OCI-LY3 (cell line): ENCODE results near the gene SUN5.

Source experiments
- H2AFZ ChIP-seq: fragments of 200-600, 300-600 bp; shearing (Covaris generic); 2 replicates; pipeline ENCODE4 v1.6.0; 2014; ENCODE audit warnings: antibody characterized with exemption, low read depth, low read length
- H3K27ac ChIP-seq: fragments of 200-600, 300-600 bp; sonication (generic); 2 replicates; pipeline ENCODE4 v1.5.1; 2014; ENCODE audit warnings: mild to moderate bottlenecking, low read length, moderate library complexity, mixed read lengths
- H3K27me3 ChIP-seq: fragments of 200-600, 300-600 bp; sonication (generic); 2 replicates; pipeline ENCODE4 v1.6.1; 2014; ENCODE audit warnings: low read depth, low read length, mixed read lengths
- H3K36me3 ChIP-seq: fragments of 200-600, 300-600 bp; sonication (generic); replicated peaks from 2 replicates; pipeline ENCODE3; 2014; ENCODE audit warnings: low read depth, low read length, mixed read lengths
- H3K4me1 ChIP-seq: fragments of 300-600, 200-600 bp; sonication (generic); 2 replicates; pipeline ENCODE4 v1.6.1; 2014; ENCODE audit warnings: low read length, mixed read lengths
- H3K4me2 ChIP-seq: fragments of 200-600, 300-600 bp; sonication (generic); 2 replicates; pipeline ENCODE4 v1.6.1; 2014; ENCODE audit warnings: low read length, mixed read lengths
- H3K4me3 ChIP-seq: fragments of 300-600, 200-600 bp; sonication (generic); 2 replicates; pipeline ENCODE4 v1.5.1; 2014; ENCODE audit warnings: antibody characterized with exemption, mild to moderate bottlenecking, low read length, moderate library complexity
- H3K79me2 ChIP-seq: fragments of 300-600, 200-600 bp; shearing (Covaris generic); 2 replicates; pipeline ENCODE4 v1.6.1; 2014; ENCODE audit warnings: mild to moderate bottlenecking, low read length, mixed read lengths
- H3K9ac ChIP-seq: fragments of 300-600, 200-600 bp; shearing (Covaris generic); 2 replicates; pipeline ENCODE4 v1.6.0; 2014; ENCODE audit warnings: mild to moderate bottlenecking, low read length, moderate library complexity
- H3K9me3 ChIP-seq: fragments of 200-600, 300-600 bp; shearing (Covaris generic); 2 replicates; pipeline ENCODE4 v1.6.1; 2014; ENCODE audit warnings: low read length, mixed read lengths; ENCODE audit not compliant: insufficient read depth
- H4K20me1 ChIP-seq: fragments of 200-600, 300-600 bp; sonication (generic); 2 replicates; pipeline ENCODE4 v1.6.1; 2016; ENCODE audit warnings: low read length, mixed read lengths; ENCODE audit not compliant: insufficient read depth
- EZH2phosphoT487 ChIP-seq: fragments of 200-600 bp; shearing (Covaris generic); IDR thresholded peaks from 2 replicates; pipeline ENCODE4 v1.6.1; 2018; ENCODE audit warnings: antibody characterized with exemption, mixed run types, low read depth
- TF ChIP-seq, protein P1 (sequence below): fragments of 200-600, 300-600 bp; sonication (generic); IDR thresholded peaks from 2 replicates; pipeline ENCODE4 v1.5.1; 2014; ENCODE audit warnings: antibody characterized with exemption, low read length, low read depth

SUN5 gene

GRCh38 chr20:33016581-33017109 lies 12.4 kb upstream of the SUN5 start:
- H3K9ac ChIP-seq = no peak overlapping the region
- H4K20me1 ChIP-seq = no peaks in the 10 kb centered on the region
- H2AFZ ChIP-seq = no peak overlapping the region
- peaks cover 15% of the 10 kb centered on the region for H3K27me3 ChIP-seq
- H3K9me3 ChIP-seq = no peaks in the 10 kb centered on the region
- no peaks in the 10 kb centered on the region for H3K79me2 ChIP-seq
- no peak overlapping the region for H3K4me2 ChIP-seq
- H3K27ac ChIP-seq = no peak overlapping the region
- no peak overlapping the region for H3K4me3 ChIP-seq
- peaks cover 8% of the 10 kb centered on the region for H3K4me1 ChIP-seq
- no peaks in the 10 kb centered on the region for H3K36me3 ChIP-seq
- no peak for TF ChIP-seq EZH2phosphoT487
- TF ChIP-seq, protein P1, sequence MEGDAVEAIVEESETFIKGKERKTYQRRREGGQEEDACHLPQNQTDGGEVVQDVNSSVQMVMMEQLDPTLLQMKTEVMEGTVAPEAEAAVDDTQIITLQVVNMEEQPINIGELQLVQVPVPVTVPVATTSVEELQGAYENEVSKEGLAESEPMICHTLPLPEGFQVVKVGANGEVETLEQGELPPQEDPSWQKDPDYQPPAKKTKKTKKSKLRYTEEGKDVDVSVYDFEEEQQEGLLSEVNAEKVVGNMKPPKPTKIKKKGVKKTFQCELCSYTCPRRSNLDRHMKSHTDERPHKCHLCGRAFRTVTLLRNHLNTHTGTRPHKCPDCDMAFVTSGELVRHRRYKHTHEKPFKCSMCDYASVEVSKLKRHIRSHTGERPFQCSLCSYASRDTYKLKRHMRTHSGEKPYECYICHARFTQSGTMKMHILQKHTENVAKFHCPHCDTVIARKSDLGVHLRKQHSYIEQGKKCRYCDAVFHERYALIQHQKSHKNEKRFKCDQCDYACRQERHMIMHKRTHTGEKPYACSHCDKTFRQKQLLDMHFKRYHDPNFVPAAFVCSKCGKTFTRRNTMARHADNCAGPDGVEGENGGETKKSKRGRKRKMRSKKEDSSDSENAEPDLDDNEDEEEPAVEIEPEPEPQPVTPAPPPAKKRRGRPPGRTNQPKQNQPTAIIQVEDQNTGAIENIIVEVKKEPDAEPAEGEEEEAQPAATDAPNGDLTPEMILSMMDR = no peak

DNA sequence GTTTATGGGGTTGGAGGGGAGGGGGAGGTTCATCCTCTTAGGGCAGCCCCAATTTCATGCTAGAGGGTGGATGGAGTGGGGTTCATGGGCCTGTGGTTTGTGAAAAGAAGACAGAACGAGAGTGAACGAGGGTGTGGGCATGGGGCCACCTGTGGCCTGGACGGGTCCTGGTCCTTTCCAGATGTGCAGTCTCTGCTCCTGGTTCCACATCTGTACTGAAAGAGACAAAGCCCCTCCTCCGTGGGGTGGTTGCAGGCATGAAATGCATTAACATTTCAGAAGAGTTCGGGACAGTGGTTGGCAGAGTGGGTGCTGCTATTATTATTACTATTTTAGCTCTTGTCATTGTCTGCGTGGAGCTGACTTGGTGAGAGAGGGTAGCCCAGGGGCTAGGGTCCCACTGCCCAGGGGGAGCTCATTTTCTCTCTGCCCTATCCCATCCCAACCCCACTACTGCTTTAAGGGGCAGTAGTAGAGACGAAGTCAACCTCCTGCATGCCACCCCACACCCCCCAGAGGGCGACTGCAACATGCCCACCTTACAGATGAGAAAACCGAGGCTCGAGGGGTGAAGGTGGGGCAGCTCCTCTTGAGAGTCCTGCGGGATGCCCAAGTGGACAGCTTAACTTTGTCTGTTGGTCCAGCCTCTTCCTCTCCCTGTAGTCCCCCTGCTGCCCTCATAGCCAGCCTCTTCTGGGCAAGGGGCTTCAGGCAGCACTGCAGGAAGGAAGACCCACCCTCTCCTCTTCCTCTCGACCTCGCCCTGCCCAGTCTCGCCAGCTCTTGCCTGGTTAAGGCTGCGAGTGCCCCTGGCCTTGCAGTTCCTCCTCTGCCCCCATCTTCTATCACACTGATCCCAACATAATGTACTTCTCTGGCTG lies 11.7 kb upstream of the SUN5 start:
- H3K36me3 ChIP-seq = no peaks in the 10 kb centered on the region
- TF ChIP-seq, protein P1 = no peak
- no peak for TF ChIP-seq EZH2phosphoT487
- H3K27me3 ChIP-seq = peaks cover 20% of the 10 kb centered on the region

DNA sequence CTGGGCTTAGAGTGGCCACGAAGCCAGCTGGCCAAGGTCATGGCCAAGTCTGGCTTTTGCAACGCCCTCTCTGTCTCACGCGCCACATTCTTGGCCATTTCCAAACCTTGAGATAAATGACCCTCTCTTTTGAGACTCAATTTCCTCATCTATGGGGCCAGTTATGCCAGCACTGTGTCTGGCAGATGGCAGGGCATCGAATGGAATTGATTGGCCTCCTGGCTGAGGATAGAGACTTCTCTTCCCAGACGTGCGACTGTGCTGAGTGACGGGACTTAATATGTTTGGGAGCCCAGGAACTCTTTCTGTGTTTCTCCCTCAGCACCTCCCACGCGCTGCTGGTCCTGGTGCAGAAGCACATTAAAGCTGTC lies 10.9 kb upstream of the SUN5 start:
- TF ChIP-seq, protein P1 = no peak
- no peak for TF ChIP-seq EZH2phosphoT487
- H3K4me1 ChIP-seq = no peaks in the 10 kb centered on the region
- peaks cover 21% of the 10 kb centered on the region for H3K27me3 ChIP-seq
- H3K4me2 ChIP-seq = no peak overlapping the region
- no peak overlapping the region for H3K9ac ChIP-seq
- no peak overlapping the region for H3K4me3 ChIP-seq
- no peaks in the 10 kb centered on the region for H4K20me1 ChIP-seq
- H3K79me2 ChIP-seq = no peaks in the 10 kb centered on the region
- no peak overlapping the region for H3K27ac ChIP-seq
- H3K9me3 ChIP-seq = no peaks in the 10 kb centered on the region
- no peak overlapping the region for H2AFZ ChIP-seq
- H3K36me3 ChIP-seq = no peaks in the 10 kb centered on the region

More for the DNA sequence above, 11.7 kb upstream of the SUN5 start:
- no peaks in the 10 kb centered on the region for H4K20me1 ChIP-seq
- no peak overlapping the region for H3K4me2 ChIP-seq
- no peak overlapping the region for H3K4me3 ChIP-seq
- H2AFZ ChIP-seq = no peak overlapping the region
- H3K9me3 ChIP-seq = no peaks in the 10 kb centered on the region
- no peak overlapping the region for H3K27ac ChIP-seq
- H3K9ac ChIP-seq = no peak overlapping the region
- no peaks in the 10 kb centered on the region for H3K79me2 ChIP-seq
- H3K4me1 ChIP-seq = peaks cover 1% of the 10 kb centered on the region

- Histone ChIP-seq H3K79me2 (no peaks in the 10 kb centered on the region), H2AFZ (no peak overlapping the region), H3K4me1 (no peaks in the 10 kb centered on the region), H3K27me3 (peaks cover 21% of the 10 kb centered on the region), H4K20me1 (no peaks in the 10 kb centered on the region), H3K36me3 (no peaks in the 10 kb centered on the region), H3K9ac (no peak overlapping the region), H3K9me3 (no peaks in the 10 kb centered on the region), H3K27ac (no peak overlapping the region), H3K4me2 (no peak overlapping the region), H3K4me3 (no peak overlapping the region)
- TF ChIP-seq, protein P1 = no peak
- no peak for TF ChIP-seq EZH2phosphoT487
These were observed 10.3 kb upstream of the SUN5 start for GRCh38 chr20:33014336-33015113.
